CD14-positive monocyte (primary cell): ENCODE measurements around the gene FEM1C. TPM values are rescaled to one million over a fixed set of nuclear protein-coding genes. Genes with fewer than 3 reads are reported as not detected.

Source experiments
- DNase-seq, 3 donors: peaks; one replicate each; pipeline ENCODE4 v3.0.0-alpha.2; 2011 to 2022
- H2AFZ ChIP-seq: 2 replicates; pipeline ENCODE4 v1.6.0; 2012; ENCODE audit warnings: mild to moderate bottlenecking, low read depth, low read length, inconsistent platforms; ENCODE audit not compliant: insufficient read depth, poor library complexity, severe bottlenecking
- H3K27ac ChIP-seq, 2 donors: 1 replicate in 1 of 2; 2 replicates in 1 of 2; pipeline ENCODE4 v1.5.1; 2012 to 2013; ENCODE audit warnings: low read length in 2 of 2, control low read depth in 1 of 2, inconsistent platforms in 1 of 2, low read depth in 1 of 2, mild to moderate bottlenecking in 1 of 2
- H3K27me3 ChIP-seq, 2 donors: one replicate each; pipeline versions ENCODE4 v1.6.0 to v1.6.1; 2011 to 2013; ENCODE audit warnings: low read length in 2 of 2; ENCODE audit not compliant: control insufficient read depth in 2 of 2, insufficient read depth in 2 of 2
- H3K36me3 ChIP-seq, 2 donors: replicated peaks in 1 of 2; 1 replicate in 1 of 2; 2 replicates in 1 of 2; pipeline versions ENCODE4 v1.5.1 to v1.6.1; 2012 to 2013; ENCODE audit warnings: low read length in 2 of 2, control low read depth in 1 of 2, inconsistent platforms in 1 of 2, mild to moderate bottlenecking in 1 of 2; ENCODE audit not compliant: insufficient read depth in 2 of 2, control insufficient read depth in 1 of 2
- H3K4me1 ChIP-seq, 2 donors: 1 replicate in 1 of 2; 2 replicates in 1 of 2; pipeline versions ENCODE4 v1.5.1 to v1.6.1; 2012 to 2013; ENCODE audit warnings: low read length in 2 of 2, control low read depth in 1 of 2, inconsistent platforms in 1 of 2, mild to moderate bottlenecking in 1 of 2, moderate library complexity in 1 of 2; ENCODE audit not compliant: insufficient read depth in 2 of 2, control insufficient read depth in 1 of 2
- H3K4me2 ChIP-seq: replicated peaks from 2 replicates; pipeline ENCODE3; 2012; ENCODE audit warnings: low read length, moderate library complexity, mild to moderate bottlenecking; ENCODE audit not compliant: poor library complexity, severe bottlenecking; ENCODE audit errors: extremely low read depth
- H3K4me3 ChIP-seq, 3 experiments: fragments of 200-600 bp in 1 of 3; sonication (generic) in 1 of 3; replicated peaks in 1 of 3; 1 replicate in 2 of 3; 2 replicates in 1 of 3; pipeline ENCODE4 v1.5.1; 2011 to 2013; ENCODE audit warnings: low read length in 3 of 3, mild to moderate bottlenecking in 3 of 3, control low read depth in 2 of 3, low read depth in 2 of 3, inconsistent platforms in 1 of 3, moderate library complexity in 1 of 3
- H3K79me2 ChIP-seq: 2 replicates; pipeline ENCODE4 v1.6.0; 2012; ENCODE audit warnings: mild to moderate bottlenecking, control low read depth, inconsistent platforms, low read length, moderate library complexity; ENCODE audit not compliant: insufficient read depth
- H3K9ac ChIP-seq: 2 replicates; pipeline ENCODE4 v1.6.0; 2017; ENCODE audit warnings: low read length, mild to moderate bottlenecking; ENCODE audit not compliant: insufficient read depth, poor library complexity, severe bottlenecking
- H3K9me3 ChIP-seq, 2 donors: replicated peaks in 1 of 2; 1 replicate in 1 of 2; 2 replicates in 1 of 2; pipeline versions ENCODE4 v1.5.1 to v1.6.1; 2012 to 2013; ENCODE audit warnings: low read length in 2 of 2, control low read depth in 1 of 2; ENCODE audit not compliant: control insufficient read depth in 1 of 2, insufficient read depth in 1 of 2
- H4K20me1 ChIP-seq: 2 replicates; pipeline ENCODE4 v1.6.0; 2012; ENCODE audit warnings: mild to moderate bottlenecking, low read length, control low read depth, moderate library complexity; ENCODE audit not compliant: insufficient read depth
- H3K27ac Mint-ChIP-seq, 7 donors: one replicate each; pipeline ENCODE4 v1.8.0; 2020; ENCODE audit warnings: mild to moderate bottlenecking in 7 of 7, mixed read lengths in 7 of 7, moderate library complexity in 6 of 7, inconsistent platforms in 2 of 7
- H3K27me3 Mint-ChIP-seq, 3 donors: one replicate each; pipeline ENCODE4 v1.8.0; 2021 to 2022; ENCODE audit warnings: low read depth in 3 of 3, mild to moderate bottlenecking in 3 of 3, mixed read lengths in 3 of 3, moderate library complexity in 3 of 3, inconsistent platforms in 1 of 3
- H3K36me3 Mint-ChIP-seq, 2 donors: one replicate each; pipeline ENCODE4 v1.8.0; 2020; ENCODE audit warnings: mixed read lengths in 2 of 2, inconsistent platforms in 1 of 2, mild to moderate bottlenecking in 1 of 2
- H3K4me1 Mint-ChIP-seq: one replicate; pipeline ENCODE4 v1.8.0; 2020; ENCODE audit warnings: mild to moderate bottlenecking, mixed read lengths
- H3K4me3 Mint-ChIP-seq, 2 donors: one replicate each; pipeline ENCODE4 v1.8.0; 2020; ENCODE audit warnings: mild to moderate bottlenecking in 2 of 2, mixed read lengths in 2 of 2, moderate library complexity in 1 of 2
- H3K9me3 Mint-ChIP-seq, 7 donors: one replicate each; pipeline ENCODE4 v1.8.0; 2020 to 2022; ENCODE audit warnings: mixed read lengths in 7 of 7, mild to moderate bottlenecking in 6 of 7, moderate library complexity in 6 of 7, inconsistent platforms in 2 of 7
- CTCF ChIP-seq: fragments of 200-600 bp; IDR thresholded peaks from one replicate; pipeline ENCODE4 v1.8.0; 2022; ENCODE audit warnings: antibody characterized with exemption, mild to moderate bottlenecking
- WGBS: methylation state at CpG from one replicate; pipeline ENCODE4 v1.1.5; 2013; ENCODE audit warnings: missing lambda C conversion rate; ENCODE audit not compliant: insufficient coverage; 5-methylcytosine and 5-hydroxymethylcytosine counted together
- intact Hi-C, 2 donors: fragments of 100-400 bp; cut with micrococcal nuclease; formaldehyde crosslinking; loops; one replicate each; pipeline versions ENCODE4 v1.15.0 to v1.15.1; 2023
- polyA plus RNA-seq, 3 donors: library from polyadenylated mRNA; depleted of rRNA in 1 of 3; unstranded in 2 of 3; stranded (reverse) in 1 of 3; fragments of 300-500 nt in 2 of 3; fragments of >200 nt in 1 of 3; fragmentation: Illumina TruSeq in 2 of 3; gene quantifications; 1 replicate in 2 of 3; 2 replicates in 1 of 3; pipeline ENCODE4 v1.2.3, GENCODE V29; 2012 to 2021

FEM1C gene
- polyA plus RNA-seq, 3 donors: 2.5 to 18.2 (median 2.6) TPM

DNA sequence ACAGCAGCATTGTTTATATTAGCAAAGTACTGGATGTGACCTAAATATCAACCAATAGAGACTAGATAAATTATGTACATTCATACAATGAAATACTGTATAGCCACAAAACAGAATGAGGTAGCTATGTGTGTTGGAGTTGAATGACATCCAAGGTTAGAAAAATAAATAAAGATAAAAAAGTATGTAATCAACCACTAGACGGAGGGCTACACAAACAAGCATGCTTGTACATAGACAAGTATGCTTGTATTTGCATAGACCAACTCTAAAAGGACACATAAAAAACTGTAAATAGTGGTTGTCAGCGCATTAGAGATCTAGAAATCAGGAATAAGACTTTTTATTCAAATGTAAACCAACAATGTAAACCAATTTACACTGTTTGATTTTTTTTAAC lies 3.0 kb downstream of the FEM1C start:
- intact Hi-C loops: loop anchor here in 1 of 2 donors (5.0 to 10.0 kb wide), 2 partner anchors 63 to 79 kb away; partner anchors contain the start of gene TICAM2
- peaks cover 31 to 69% of the 10 kb centered on the region in 2 donors for H3K4me1 ChIP-seq

GRCh38 chr5:115535479-115536035 lies 9.0 kb downstream of the FEM1C start:
- no peak overlapping the region for H3K4me3 Mint-ChIP-seq
- H3K27ac ChIP-seq: no peak overlapping the region
- H3K27me3 ChIP-seq: no peaks in the 10 kb centered on the region
- H4K20me1 ChIP-seq: peaks cover 100% of the 10 kb centered on the region
- H3K4me1 Mint-ChIP-seq: peaks cover 62% of the 10 kb centered on the region
- intact Hi-C loops: loop anchor here in 1 of 2 donors (10.0 kb wide), 1 partner anchor 49 kb away; no protein-coding TSS in a partner anchor
- no peak overlapping the region for H2AFZ ChIP-seq
- H3K36me3 Mint-ChIP-seq: peaks cover 61 to 71% of the 10 kb centered on the region in 2 donors
- no peak overlapping the region for H3K9ac ChIP-seq
- peaks cover 100% of the 10 kb centered on the region for H3K79me2 ChIP-seq
- no peak overlapping the region for H3K4me2 ChIP-seq
- H3K4me3 ChIP-seq: no peak overlapping the region
- no peak for DNase-seq
- peaks cover 21 to 78% of the 10 kb centered on the region in 2 donors for H3K36me3 ChIP-seq
- WGBS: no CpG with 5 or more reads among the region's 3 CpGs
- peaks cover 0 to 7% of the 10 kb centered on the region in 2 donors for H3K9me3 ChIP-seq
- H3K27ac Mint-ChIP-seq: peak overlapping the region in 1 of 7 donors; percentile 47
- H3K4me1 ChIP-seq: peaks cover 15 to 48% of the 10 kb centered on the region in 2 donors
- H3K9me3 Mint-ChIP-seq: peaks cover 6 to 12% (median 10%) of the 10 kb centered on the region in 7 donors
- no peaks in the 10 kb centered on the region for H3K27me3 Mint-ChIP-seq
- TF ChIP-seq CTCF: no peak

More for the DNA sequence above, 3.0 kb downstream of the FEM1C start:
- no CpG with 5 or more reads among the region's 2 CpGs for WGBS
- H3K4me2 ChIP-seq: peak overlapping the region; percentile 81
- H3K9me3 ChIP-seq: peaks cover 0 to 5% of the 10 kb centered on the region in 2 donors
- H4K20me1 ChIP-seq: peaks cover 71% of the 10 kb centered on the region
- no peak for DNase-seq
- H3K27ac ChIP-seq: peak overlapping the region in 1 of 2 donors; percentile 97
- Mint-ChIP-seq H3K4me1 (peaks cover 68% of the 10 kb centered on the region), H3K27me3 (no peaks in the 10 kb centered on the region), H3K4me3 (peak overlapping the region; percentile 92 to 95), H3K36me3 (peaks cover 49 to 61% of the 10 kb centered on the region in 2 donors), H3K9me3 (peaks cover 1 to 13% (median 7%) of the 10 kb centered on the region in 7 donors), H3K27ac (peak overlapping the region in 2 of 7 donors; percentile 11 to 26)
- TF ChIP-seq CTCF: no peak
- peak overlapping the region; percentile 31 for H3K9ac ChIP-seq
- no peak overlapping the region for H2AFZ ChIP-seq
- peaks cover 12 to 40% of the 10 kb centered on the region in 2 donors for H3K36me3 ChIP-seq
- peaks cover 74% of the 10 kb centered on the region for H3K79me2 ChIP-seq
- peak overlapping the region; percentile 61 to 96 (median 77) for H3K4me3 ChIP-seq
- no peaks in the 10 kb centered on the region for H3K27me3 ChIP-seq
